ENCODE measurements around the gene FRMD1.

DNA sequence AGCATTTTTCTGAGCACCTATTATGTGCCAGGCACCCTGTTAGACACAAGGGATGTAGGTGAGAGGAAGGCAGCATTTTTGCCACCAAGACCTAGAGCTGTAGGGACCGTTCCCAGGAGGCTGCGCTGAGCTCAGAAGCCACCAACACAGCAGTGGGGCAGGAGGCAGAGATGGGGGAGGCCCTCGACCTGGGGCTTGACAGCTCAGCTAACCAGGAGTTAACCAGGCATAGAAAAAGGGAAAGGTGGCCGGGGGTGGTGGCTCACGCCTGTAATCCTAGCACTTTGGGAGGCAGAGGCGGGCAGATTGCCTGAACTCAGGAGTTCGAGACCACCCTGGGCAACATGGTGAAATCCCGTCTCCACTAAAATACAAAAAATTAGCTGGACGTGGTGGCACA is 52.1 kb downstream of the FRMD1 start:
- TF ChIP-seq GATA2 (IDR thresholded peaks at IDR 0.05; ENCODE audit: low read depth, low read length) (no peak), GATA3 (IDR thresholded peaks at IDR 0.05; ENCODE audit: low read depth, low read length) (no peak)

Measured in SH-SY5Y (cell line).